Amniotic stem cell (primary cell): ENCODE measurements around the gene STX3.

Experiments
- DNase-seq: peaks from one replicate; lab custom pipeline; 2025; lab: John Stamatoyannopoulos, UW

Gene STX3

DNA sequence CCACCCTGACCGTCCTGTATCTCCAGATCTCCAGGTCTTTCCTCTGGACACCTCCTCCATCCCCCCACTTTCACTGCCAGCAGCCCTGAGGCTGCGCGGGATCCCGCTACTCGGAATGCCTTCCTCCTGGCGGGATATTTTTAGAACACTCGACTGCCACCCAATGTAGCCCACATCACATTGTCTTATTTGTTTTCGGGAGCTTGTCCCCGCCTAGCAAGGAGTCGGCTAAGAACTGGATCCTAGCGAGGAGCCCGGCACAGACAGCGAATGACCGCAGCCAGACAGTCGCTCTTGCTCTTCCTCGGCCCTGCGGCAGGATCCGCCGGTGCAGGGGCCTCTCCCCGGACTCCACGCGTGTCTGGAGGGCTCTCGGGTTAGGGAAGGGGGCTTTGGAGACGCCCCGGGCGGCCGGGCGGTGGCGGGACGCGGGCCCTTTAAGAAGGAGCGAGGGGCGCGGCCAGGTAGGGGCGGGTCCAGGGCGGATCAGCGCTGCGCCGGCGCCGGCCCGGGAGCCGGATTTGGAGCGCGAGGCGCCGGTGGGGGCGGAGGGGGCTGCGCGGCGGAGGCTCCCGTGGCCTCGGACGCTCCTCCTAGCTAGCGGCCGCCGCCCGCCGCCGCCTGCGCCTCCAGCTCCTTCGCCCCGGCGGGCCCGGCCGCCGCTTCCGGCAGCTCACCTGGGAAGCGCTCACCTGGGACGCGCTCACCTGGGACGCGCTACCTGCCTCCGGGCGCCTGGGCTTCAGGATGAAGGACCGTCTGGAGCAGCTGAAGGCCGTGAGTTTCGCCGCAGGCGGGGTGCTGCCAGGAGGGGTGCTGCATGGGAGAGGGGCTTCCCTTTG is at the start of gene STX3:
TSS of gene STX3 (plus strand) at position 518 of the 842 bp plus-strand sequence. CDS start at position 748, 230 bp downstream.
- peak; percentile 17 for DNase-seq

DNA sequence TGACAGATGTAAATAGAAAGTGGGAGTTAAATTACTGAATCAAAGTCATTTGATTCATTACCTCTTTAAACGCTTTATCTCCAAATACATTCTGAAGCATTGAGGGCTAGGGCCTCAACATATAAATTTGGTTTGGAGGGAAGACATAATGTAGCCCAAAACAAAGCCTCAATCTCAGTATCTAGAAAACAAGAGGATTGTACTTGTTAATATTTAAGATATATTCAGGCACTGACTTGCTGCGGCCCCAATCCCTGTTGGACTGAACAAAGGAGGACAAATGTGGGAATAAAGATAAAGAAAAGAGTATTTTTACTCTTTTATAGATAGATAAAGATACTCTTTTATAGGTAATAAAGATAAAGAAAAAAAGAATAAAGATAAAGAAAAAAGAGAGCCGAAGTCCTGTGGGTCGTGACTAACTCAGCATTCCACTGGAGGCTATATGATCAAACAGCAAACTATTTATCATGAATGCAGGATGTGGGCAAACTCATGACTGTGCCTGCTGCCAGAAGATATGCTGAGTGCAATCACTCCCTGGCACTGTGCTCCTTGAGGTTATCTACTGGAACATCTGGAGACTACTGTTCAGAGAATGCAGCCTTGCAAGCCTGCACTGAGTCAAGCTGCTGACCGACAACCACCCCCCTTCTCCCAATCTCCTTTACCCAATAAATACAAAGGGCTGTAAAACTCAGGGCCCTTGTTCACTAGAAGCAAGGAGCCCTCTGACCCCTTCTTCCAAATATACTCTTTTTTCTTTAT is 48.5 kb upstream of the STX3 start:
- DNase-seq: peak; percentile 49

DNA sequence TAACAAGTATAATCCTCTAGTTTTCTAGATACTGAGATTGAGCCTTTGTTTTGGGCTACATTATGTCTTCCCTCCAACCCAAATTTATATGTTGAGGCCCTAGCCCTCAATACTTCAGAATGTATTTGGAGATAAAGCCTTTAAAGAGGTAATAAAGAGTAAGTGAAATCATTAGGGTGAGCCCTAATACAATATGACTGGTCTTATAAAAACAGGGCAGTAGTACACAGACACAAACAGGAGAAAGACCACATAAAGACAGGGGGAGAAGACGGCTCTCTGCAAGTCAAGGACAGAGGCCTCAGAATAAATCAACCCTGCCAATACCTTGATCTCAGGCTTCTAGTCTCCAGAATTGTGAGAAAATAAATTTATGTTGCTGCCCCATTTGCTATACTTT is 47.8 kb upstream of the STX3 start:
- no peak for DNase-seq

DNA sequence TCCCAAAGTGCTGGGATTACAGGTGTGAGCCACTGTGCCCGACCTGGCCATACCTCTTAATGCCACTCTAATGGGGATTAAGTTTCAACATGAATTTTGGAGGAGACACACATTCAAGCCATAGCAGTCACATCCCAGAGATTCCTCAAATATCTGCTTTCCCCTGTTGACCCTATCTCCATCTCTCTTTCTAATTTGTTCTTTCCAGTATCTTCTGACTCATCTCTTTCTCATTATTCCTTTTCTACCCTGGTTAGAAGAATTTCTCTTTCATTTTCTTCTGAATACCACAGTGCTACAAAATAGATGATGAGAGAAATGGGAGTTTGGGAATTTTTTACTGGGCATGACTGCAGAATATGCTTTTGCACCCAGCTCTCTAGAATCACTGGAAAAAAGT is 46.6 kb upstream of the STX3 start:
- no peak for DNase-seq

DNA sequence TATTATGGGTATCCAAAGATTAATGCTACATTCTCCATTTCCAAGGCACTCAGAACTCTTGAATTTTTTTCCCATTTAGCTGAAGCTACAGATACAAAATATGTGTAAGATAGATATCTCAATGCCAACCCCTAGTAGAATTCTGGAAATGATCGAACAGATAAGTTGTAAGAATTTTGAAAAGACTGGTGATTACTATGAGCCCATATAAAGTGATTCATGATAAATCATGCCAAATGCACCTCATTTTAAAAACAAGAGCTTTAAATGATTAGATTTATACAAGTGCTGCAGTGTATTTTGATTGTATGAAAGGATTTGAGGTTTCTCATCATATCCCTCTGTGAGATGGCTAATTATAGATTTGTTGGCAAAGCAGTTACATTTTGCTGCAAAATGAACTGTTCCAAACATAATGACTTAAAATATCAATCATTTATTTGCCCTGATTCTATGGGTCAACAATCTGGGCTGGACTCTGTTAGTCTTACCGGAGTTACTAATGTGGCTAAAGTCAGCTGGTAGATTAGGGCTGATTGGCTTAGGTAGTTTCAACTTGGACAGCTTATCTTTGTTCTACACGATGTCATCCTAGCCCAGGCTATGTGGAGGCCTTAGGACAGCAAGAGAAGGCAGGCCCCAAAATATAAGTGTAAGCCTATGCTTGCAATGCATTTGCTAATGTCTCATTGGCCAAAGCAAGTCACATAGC is 44.9 kb upstream of the STX3 start:
- no peak for DNase-seq

DNA sequence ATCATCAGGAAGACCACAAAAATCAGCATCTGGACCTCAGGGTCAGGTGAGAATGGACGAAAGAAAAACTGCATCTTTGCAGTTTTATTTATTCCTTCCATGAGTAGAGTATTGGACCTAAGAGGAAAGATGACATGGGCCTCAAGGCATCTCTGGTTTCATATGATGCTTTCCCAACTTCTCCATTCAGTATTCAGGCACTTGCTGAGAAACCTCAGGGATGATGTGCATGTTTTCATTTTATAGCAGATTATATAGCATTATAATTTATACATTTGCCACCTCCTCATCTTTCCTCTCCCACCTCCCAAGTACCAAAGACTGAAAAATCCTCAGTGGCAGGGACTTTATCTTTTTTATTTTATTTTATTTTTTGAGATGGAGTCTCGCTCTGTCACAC is 41.4 kb upstream of the STX3 start, which contains the start of gene OR10V1:
TSS of gene OR10V1 (minus strand) at position 101 of the 400 bp plus-strand sequence. CDS start at position 101, 0 bp downstream.
- DNase-seq: no peak

DNA sequence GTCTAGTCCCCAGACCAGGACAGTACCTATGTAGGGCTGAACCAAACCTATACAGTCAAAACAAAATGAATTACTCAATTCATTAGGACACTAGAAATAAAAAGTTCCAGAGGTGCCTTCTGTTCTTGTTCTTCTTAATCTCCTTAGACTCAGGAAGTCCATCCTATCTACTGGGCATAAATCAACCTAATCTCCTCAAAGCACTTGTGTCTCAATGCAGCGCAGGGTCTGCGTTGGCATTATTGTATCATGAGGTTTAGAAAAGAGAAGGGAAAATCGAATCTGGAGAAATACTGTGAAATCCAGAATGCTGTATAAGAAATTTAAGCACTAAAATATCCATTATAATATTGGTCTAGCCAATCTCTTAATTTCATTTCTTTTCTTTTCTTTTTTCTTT is 39.1 kb upstream of the STX3 start:
- DNase-seq: no peak

DNA sequence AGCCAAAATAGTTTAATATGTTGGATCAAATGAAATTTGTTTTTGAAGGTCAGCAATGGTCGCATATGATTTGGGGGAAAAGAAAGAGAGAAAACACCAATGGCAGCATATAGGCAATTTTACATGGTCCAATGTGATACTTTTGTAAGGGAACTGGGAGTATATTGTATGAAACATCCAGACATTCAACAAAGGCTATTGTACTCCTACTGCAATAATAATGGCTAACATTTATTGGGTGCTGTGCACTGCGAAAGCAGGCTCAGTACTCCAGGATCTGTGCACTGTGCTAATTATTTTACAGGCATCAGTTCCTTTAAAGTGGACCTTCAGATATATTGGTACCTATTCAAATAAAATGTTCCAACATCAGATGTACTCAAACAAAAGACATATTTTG is 35.6 kb upstream of the STX3 start:
- DNase-seq: no peak

DNA sequence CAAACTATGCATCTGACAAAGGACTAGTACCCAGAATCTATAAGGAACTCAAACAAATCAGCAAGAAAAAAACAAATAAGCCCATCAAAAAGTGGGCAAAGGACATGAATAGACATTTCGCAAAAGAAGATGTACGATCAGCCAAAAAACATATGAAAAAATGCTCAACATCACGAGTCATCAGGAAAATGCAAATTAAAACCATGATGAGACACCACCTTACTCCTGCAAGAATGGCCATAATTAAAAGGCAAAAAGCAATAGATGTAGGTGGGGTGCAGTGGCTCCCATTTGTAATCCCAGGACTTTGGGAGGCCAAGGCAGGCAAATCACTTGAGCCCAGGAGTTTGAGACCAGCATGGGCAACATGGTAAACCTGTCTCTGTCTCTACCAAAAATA is 31.1 kb upstream of the STX3 start:
- no peak for DNase-seq

DNA sequence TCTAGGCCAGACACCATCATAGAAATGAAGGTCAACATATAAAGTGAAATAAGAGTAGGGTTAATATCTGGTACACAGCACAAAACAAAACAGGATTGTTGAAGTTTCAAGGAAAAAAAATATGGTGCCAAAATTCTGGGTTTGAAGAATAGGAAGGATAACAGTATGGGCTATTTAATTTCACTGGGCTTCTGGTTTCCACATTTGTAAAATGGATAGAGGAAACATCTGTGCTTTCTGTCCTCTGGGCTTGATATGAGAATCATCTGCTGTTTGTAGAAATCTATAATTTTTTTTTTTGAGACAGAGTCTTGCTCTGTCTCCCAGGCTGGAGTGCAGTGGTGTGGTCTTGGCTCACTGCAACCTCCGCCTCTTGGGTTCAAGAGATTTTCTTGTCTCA is 27.8 kb upstream of the STX3 start:
- DNase-seq: no peak

DNA sequence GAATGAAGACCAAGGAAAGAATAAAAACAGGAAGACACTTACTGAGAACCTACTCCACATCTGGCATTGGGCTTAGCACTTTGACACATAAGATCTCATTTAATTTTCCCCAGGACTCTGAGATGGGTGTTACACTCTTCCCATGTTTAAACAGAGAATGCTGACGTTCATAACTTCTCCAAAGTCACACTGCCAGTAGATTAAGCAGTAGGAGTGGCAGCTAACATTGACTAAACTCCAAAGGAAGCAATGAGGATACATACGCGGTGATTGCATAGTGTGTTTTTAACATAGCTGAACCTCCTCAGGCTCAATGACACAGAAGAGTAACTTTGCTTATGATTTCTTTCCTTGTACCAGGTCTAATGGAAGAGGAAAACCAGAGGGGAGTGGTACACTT is 27.0 kb upstream of the STX3 start:
- no peak for DNase-seq

DNA sequence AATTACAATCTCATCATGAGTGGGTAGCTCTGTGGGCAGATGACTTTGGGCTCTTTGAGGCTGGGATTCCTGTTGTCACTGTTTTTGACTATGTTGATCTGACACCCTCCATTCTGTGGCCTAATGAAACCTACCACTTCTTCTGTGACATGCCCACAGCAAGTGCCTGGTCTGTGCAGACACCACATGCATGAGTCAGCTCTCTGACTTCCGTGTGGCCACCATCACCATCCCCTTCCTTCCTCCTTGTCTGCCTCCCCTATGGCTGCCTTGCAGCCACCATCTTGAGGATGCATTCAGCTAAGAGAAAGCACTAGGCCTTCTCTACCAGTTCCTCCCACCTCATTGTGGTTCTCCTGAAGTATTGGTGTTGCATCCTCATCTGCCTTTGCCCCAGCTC is 26.3 kb upstream of the STX3 start:
- DNase-seq: no peak

DNA sequence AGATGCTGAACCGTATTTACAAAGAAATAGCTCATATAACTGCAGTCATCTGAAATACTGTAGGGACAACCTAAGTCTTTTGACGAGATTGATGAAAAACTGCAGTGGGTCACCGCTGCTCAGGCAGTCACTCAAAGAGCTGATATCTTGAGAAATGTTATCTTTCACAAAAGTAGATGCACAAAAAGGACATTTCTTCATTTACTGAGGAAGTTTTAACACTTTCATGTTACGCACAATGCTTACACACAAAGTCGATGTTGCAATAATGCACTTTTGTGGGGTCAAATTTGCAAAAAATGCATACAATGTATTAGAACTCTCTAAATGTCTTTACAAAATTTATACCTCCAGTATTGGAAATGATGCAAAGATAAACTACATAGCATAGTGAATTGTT is 25.3 kb upstream of the STX3 start:
- no peak for DNase-seq

DNA sequence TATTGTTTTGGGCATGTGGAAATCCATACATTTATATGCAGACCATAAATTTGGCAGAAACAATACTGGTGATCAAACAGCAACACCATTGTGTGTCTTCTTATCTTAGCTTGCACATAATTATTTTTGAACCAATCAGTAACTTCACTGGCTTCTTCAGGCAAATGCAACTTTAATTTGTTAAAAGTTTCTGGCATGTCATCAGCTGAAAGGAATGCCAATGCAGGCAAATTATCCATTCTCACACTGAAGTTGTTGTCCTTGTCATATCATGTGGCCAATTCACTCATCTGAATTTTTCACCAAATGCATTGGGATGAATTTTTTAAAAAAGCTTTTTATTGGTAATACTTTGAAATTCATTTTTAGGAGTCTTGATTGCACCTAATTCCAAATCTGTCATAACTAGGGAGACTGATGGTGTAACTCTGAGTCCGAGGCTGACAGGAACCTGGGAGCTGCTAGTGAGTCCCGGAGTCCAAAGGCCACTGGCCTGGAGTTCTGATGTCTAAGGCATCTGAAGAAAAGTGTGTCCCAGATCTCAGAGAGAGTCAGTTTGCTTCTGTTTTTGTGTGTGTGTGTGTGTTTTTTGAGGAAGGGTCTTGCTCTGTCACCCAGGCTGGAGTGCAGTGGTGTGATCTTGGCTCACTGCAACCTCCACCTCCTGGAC is 24.1 kb upstream of the STX3 start:
- no peak for DNase-seq

DNA sequence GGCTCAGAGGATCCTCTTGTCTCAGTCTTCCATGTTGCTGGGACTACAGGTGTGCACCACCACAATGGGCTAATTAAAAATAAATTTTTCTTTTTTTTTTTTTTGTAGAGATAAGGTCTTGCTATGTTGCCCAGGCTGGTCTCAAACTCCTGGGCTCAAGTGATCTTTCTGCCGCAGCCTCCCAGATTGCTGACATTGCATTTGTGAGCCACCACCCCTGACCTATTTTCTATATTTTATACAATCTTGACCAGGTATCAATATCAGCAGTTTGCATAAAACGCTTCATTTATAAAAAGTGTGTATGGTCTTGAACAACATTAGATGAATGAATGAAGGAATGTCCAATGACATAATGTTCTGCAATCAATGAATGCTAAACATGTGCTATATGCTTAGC is 9.1 kb upstream of the STX3 start:
- DNase-seq: no peak

DNA sequence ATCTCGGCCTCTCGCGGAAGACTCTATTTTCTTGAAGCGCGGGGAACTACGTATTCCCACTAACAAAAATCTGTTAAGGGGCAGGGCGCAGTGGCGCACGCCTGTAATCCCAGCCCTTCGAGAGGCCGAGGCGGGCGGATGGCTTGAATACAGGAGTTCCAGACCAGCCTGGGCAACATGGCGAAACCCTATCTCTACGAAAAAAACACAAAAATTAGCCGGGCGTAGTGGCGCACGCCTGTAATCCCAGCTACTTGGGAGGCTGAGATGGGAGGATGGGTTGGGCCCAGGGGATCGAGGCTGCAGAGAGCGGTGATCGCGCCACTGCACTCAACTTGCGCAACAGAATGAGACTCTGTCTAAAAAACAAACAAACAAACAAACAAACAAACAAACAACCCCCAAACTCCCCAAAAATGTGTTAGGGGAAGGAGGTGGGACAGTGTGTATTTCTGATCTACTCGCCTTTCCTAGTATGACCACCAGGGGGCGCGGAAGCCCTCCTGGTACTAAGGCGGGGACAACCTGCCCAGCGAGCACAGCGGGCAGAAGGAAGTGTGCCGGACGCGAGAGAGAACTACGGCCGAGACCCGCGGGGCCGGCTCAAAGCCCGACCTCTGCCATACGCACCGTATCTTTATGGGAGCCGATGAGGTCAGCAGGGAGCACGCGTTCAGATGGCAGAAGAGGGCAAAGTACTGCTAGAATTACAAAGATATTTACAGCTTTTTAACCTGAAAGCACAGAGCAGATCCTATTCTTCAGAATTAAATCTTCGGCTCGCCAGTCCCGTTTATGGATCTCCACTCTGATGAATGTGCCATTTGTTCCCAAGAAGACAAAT is 1.3 kb upstream of the STX3 start:
- DNase-seq: peak; percentile 68

DNA sequence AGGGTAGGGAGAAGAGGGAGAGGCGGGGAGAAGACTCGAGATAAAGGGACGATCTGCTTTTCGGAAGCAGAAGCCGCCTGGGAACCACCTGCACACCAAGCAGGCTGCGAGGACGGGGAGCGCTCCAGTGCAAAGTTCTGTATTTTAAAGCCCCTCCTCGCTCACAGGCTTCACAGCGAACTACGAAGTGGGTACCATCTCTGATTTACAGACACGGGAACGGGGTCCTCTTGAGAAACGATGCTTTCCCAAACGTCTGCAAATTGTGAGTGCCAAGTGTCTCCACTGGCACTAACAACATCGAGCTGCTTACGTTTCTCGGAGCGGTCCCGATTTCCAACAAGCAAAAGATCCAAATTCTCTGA is 700 bp upstream of the STX3 start:
- DNase-seq: no peak

DNA sequence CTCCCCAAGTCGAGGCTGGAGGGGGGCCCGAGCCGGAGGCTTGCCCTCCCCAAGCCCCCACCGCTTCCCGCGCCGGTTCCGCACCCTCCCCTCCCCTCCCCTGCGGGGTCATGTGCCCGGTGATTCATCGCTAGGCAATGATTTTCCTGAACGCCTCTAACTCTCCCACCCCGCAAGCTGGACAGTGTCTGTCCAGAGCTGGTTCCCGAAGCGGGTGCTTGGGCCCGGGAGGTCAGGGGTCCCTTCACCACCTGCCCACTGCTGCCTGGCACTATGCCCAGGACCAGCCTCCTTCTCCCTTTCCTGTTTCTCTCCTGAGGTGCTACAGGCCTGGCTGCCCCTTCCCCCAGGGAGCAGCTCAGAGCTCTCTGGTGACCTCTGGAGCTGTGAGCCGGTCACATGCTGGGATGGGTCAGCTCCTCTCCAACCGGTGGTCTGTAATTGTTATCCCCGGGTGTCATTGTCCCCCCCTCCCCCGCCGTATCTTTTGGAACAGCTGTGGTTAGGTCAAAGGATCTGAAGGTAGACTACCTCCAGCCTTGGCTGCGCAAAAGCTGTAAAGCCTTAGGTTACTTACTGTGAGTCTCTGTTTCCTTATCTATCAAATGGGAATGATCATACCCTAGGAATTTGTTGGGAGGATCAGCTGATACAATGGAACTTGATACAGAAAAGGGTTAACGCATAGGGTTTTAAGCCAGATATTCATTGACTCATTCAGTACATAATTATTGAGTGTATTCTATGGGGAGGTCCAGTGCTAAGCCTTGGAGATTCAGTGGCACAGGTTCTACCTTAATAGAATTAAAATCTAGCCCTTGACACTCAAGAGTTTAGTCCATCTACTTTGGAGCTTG is 753 bp downstream of the STX3 start:
- DNase-seq: peak; percentile 31

DNA sequence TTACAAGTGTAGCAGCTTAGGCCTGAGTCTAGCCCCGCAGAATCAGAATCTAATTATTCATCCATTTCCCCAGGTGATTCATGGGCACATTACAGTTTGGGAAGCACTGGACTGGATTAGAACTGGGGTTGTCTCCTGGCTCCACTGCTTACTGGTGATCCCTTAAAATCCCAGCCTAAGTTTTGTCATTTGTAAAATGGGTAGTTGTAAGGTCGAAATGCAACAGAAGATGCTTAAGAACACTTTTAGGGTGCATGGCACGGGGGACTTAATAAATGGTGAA is 1.3 kb downstream of the STX3 start:
- no peak for DNase-seq

DNA sequence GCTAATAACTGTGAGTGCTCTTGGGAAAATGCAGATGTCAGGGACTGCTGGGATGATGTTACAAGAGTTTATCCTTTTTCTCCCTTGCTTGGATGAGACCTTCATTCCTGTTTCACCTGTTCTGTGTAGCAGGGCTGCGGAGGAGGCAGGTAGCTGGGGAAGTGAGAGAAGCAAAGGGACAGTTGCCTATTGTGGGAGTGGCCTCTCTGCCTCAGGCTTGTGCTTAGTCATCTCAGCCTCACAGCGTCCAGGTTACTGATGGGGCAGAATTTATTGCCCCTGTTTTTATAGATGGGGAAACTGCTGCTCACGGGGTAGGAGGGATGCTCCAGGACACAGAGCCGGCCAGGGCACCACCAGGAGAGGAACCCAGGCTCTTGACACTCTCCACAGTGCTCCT is 1.7 kb downstream of the STX3 start:
- DNase-seq: no peak
